HEK293 (cell line): ENCODE data around the gene BCL7C.

ENCODE experiments used
- CTCF ChIP-seq: fragments of 450-650 bp; formaldehyde crosslinking; IDR thresholded peaks from 2 replicates; pipeline ENCODE4 v1.5.1; 2016; ENCODE audit warnings: missing biosample characterization, missing genetic modification characterization
- HOXA7 ChIP-seq: sonication (generic); formaldehyde crosslinking; IDR thresholded peaks from 2 replicates; pipeline ENCODE4 v1.8.1; 2022; ENCODE audit warnings: missing genetic modification reagents, borderline replicate concordance
- WT1 ChIP-seq: fragments of 450-650 bp; formaldehyde crosslinking; IDR thresholded peaks from 2 replicates; pipeline ENCODE4 v1.5.1; 2016; ENCODE audit warnings: missing biosample characterization, missing genetic modification characterization
- ZEB2 ChIP-seq: fragments of 450-650 bp; formaldehyde crosslinking; IDR thresholded peaks from 2 replicates; pipeline ENCODE4 v1.5.1; 2016; ENCODE audit warnings: missing biosample characterization, missing genetic modification characterization
- ZNF114 ChIP-seq: fragments of 450-650 bp; formaldehyde crosslinking; IDR thresholded peaks from 2 replicates; pipeline ENCODE4 v1.5.0; 2017; ENCODE audit warnings: missing biosample characterization, missing genetic modification characterization
- ZNF16 ChIP-seq: fragments of 450-650 bp; formaldehyde crosslinking; IDR thresholded peaks from 2 replicates; pipeline ENCODE4 v1.5.1; 2016; ENCODE audit warnings: low read depth, missing biosample characterization, missing genetic modification characterization
- ZNF169 ChIP-seq: fragments of 450-650 bp; formaldehyde crosslinking; IDR thresholded peaks from 2 replicates; pipeline ENCODE4 v1.5.1; 2016; ENCODE audit warnings: missing biosample characterization, missing genetic modification characterization
- ZNF2 ChIP-seq: fragments of 450-650 bp; formaldehyde crosslinking; IDR thresholded peaks from 2 replicates; pipeline ENCODE4 v1.5.1; 2016; ENCODE audit warnings: missing biosample characterization, missing genetic modification characterization
- ZNF274 ChIP-seq, 2 experiments: fragments of 200-500 bp in 1 of 2; fragments of 450-650 bp in 1 of 2; sonication (Bioruptor generic) in 1 of 2; formaldehyde crosslinking in 1 of 2; IDR thresholded peaks; 2 replicates each; pipeline versions ENCODE4 v1.5.1 to v1.6.1; 2014 to 2016; ENCODE audit warnings: borderline replicate concordance in 1 of 2, inconsistent platforms in 1 of 2, low read length in 1 of 2, missing biosample characterization in 1 of 2, missing genetic modification characterization in 1 of 2
- ZXDB ChIP-seq: fragments of 450-650 bp; formaldehyde crosslinking; IDR thresholded peaks from 2 replicates; pipeline ENCODE4 v1.5.1; 2016; ENCODE audit warnings: missing biosample characterization, missing genetic modification characterization
- TF ChIP-seq, protein P1 (sequence below): fragments of 450-650 bp; formaldehyde crosslinking; IDR thresholded peaks from 2 replicates; pipeline ENCODE4 v1.5.1; 2016; ENCODE audit warnings: missing biosample characterization, missing genetic modification characterization
- TF ChIP-seq, protein P2 (sequence below): fragments of 450-650 bp; formaldehyde crosslinking; IDR thresholded peaks from 2 replicates; pipeline ENCODE4 v1.5.1; 2016; ENCODE audit warnings: missing biosample characterization, missing genetic modification characterization

GRCh38 chr16:30929167-30929566, 35.3 kb upstream of the BCL7C start:
- TF ChIP-seq CTCF (tag by site-specific recombination) (no peak), HOXA7 (no peak), ZNF274 (IDR thresholded peaks at IDR 0.05; ENCODE audit: low read length) (no peak), ZNF274 (tag by site-specific recombination; IDR thresholded peaks at IDR 0.05; ENCODE audit: borderline replicate concordance) (no peak), ZNF16 (tag by site-specific recombination) (no peak), ZNF2 (no peak), ZNF169 (no peak), ZEB2 (tag by site-specific recombination) (no peak), ZXDB (tag by site-specific recombination) (no peak), ZNF114 (tag by site-specific recombination) (no peak), WT1 (no peak)
- TF ChIP-seq, protein P1, sequence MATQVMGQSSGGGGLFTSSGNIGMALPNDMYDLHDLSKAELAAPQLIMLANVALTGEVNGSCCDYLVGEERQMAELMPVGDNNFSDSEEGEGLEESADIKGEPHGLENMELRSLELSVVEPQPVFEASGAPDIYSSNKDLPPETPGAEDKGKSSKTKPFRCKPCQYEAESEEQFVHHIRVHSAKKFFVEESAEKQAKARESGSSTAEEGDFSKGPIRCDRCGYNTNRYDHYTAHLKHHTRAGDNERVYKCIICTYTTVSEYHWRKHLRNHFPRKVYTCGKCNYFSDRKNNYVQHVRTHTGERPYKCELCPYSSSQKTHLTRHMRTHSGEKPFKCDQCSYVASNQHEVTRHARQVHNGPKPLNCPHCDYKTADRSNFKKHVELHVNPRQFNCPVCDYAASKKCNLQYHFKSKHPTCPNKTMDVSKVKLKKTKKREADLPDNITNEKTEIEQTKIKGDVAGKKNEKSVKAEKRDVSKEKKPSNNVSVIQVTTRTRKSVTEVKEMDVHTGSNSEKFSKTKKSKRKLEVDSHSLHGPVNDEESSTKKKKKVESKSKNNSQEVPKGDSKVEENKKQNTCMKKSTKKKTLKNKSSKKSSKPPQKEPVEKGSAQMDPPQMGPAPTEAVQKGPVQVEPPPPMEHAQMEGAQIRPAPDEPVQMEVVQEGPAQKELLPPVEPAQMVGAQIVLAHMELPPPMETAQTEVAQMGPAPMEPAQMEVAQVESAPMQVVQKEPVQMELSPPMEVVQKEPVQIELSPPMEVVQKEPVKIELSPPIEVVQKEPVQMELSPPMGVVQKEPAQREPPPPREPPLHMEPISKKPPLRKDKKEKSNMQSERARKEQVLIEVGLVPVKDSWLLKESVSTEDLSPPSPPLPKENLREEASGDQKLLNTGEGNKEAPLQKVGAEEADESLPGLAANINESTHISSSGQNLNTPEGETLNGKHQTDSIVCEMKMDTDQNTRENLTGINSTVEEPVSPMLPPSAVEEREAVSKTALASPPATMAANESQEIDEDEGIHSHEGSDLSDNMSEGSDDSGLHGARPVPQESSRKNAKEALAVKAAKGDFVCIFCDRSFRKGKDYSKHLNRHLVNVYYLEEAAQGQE (tag by site-specific recombination) = no peak
- TF ChIP-seq, protein P2, sequence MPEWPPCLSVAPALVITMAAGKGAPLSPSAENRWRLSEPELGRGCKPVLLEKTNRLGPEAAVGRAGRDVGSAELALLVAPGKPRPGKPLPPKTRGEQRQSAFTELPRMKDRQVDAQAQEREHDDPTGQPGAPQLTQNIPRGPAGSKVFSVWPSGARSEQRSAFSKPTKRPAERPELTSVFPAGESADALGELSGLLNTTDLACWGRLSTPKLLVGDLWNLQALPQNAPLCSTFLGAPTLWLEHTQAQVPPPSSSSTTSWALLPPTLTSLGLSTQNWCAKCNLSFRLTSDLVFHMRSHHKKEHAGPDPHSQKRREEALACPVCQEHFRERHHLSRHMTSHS = no peak
